Upper lobe of right lung (tissue), 1 donor: Measurements from ENCODE around the gene DLST. TPM values are rescaled to one million over a fixed set of nuclear protein-coding genes. Genes with fewer than 3 reads are reported as not detected.

Experiments used
- ATAC-seq: fragments of 200-7000 bp; cut with Tn5 transposase; one replicate; pipeline ENCODE4 v1.9.1; 2020; ENCODE audit warnings: mild to moderate bottlenecking, moderate library complexity
- DNase-seq: peaks from one replicate; pipeline ENCODE4 v3.0.0-alpha.2; 2020
- H3K27ac ChIP-seq: fragments of 200-600 bp; one replicate; pipeline ENCODE4 v1.8.0; 2022
- H3K27me3 ChIP-seq: fragments of 200-600 bp; one replicate; pipeline ENCODE4 v1.8.0; 2022; ENCODE audit warnings: mild to moderate bottlenecking
- H3K36me3 ChIP-seq: fragments of 200-600 bp; one replicate; pipeline ENCODE4 v1.8.0; 2022
- H3K4me1 ChIP-seq: fragments of 200-600 bp; one replicate; pipeline ENCODE4 v1.8.0; 2022
- H3K4me3 ChIP-seq: fragments of 200-600 bp; one replicate; pipeline ENCODE4 v1.8.0; 2022; ENCODE audit warnings: mild to moderate bottlenecking
- H3K9me3 ChIP-seq: fragments of 200-600 bp; one replicate; pipeline ENCODE4 v1.8.0; 2022
- intact Hi-C: fragments of 100-400 bp; cut with DNase I; formaldehyde crosslinking; loops from one replicate; pipeline ENCODE4 v1.11.0; 2022
- total RNA-seq: library from RNA; stranded (reverse); fragmentation: NEBNext Ultra II Directional; extraction: Animal tissue kit (Norgen Biotek cat#: 25700); gene quantifications from one replicate; pipeline ENCODE4 v1.2.1, GENCODE V29; 2021
- TF ChIP-seq, protein P1 (sequence below): fragments of 200-600 bp; IDR thresholded peaks from one replicate; pipeline ENCODE4 v1.8.0; 2022; ENCODE audit warnings: antibody characterized with exemption
- donor health status: DM: no; HTN: yes; CAD: no; lungs with severe emphysema.

Gene DLST
- total RNA-seq, 1 donor from 2014 or later: 90.1 TPM

DNA sequence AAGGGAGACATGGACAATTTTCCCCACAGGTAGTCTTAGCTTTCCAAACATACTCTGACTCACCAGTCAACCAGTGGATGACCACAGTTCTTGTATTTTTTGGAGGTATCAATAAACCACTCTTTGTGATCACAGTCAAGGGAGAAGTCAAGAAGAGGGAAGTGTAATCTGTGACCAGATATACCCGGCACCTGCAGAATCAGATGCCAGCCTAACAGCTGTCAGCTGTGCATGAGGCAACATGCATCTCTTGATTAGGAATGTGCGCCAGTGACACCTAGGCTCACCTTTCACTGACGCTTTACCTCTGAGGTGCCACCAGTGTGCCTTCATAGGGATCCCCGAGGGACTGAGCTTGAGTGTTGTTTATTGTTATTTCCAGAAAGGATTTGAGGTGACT, 25.8 kb upstream of the DLST start:
- no peak overlapping the region for H3K27ac ChIP-seq
- no peaks in the 10 kb centered on the region for H3K36me3 ChIP-seq
- ATAC-seq (no peak), DNase-seq (no peak)
- intact Hi-C loops: no loop called here
- no peak overlapping the region for H3K4me3 ChIP-seq
- TF ChIP-seq, protein P1, sequence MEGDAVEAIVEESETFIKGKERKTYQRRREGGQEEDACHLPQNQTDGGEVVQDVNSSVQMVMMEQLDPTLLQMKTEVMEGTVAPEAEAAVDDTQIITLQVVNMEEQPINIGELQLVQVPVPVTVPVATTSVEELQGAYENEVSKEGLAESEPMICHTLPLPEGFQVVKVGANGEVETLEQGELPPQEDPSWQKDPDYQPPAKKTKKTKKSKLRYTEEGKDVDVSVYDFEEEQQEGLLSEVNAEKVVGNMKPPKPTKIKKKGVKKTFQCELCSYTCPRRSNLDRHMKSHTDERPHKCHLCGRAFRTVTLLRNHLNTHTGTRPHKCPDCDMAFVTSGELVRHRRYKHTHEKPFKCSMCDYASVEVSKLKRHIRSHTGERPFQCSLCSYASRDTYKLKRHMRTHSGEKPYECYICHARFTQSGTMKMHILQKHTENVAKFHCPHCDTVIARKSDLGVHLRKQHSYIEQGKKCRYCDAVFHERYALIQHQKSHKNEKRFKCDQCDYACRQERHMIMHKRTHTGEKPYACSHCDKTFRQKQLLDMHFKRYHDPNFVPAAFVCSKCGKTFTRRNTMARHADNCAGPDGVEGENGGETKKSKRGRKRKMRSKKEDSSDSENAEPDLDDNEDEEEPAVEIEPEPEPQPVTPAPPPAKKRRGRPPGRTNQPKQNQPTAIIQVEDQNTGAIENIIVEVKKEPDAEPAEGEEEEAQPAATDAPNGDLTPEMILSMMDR: no peak
- no peaks in the 10 kb centered on the region for H3K27me3 ChIP-seq
- peaks cover 18% of the 10 kb centered on the region for H3K4me1 ChIP-seq
- H3K9me3 ChIP-seq: no peaks in the 10 kb centered on the region

DNA sequence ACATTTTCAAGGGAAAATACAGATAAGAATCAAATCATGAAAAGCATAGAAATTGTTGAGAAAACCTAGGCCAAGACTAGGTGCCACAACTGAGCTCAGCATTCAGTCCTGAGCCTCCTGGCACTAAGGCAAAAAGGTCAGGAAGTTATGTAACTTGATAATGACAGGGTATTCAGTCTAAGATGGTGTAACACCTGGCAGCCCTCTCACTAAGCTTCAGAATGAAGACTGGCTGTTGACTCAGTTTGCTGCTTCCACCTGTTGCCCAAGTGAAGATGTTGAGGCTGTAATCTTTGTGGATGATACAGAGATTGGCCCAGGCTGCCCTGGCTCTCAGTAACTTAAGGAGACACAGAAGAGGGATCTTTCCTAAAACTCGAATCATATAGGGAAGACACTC, 25.4 kb upstream of the DLST start:
- intact Hi-C loops: no loop called here
- TF ChIP-seq, protein P1: no peak
- no peak for ATAC-seq
- no peak overlapping the region for H3K27ac ChIP-seq
- peaks cover 18% of the 10 kb centered on the region for H3K4me1 ChIP-seq
- no peaks in the 10 kb centered on the region for H3K9me3 ChIP-seq
- H3K36me3 ChIP-seq: no peaks in the 10 kb centered on the region
- no peak for DNase-seq
- no peaks in the 10 kb centered on the region for H3K27me3 ChIP-seq
- no peak overlapping the region for H3K4me3 ChIP-seq

DNA sequence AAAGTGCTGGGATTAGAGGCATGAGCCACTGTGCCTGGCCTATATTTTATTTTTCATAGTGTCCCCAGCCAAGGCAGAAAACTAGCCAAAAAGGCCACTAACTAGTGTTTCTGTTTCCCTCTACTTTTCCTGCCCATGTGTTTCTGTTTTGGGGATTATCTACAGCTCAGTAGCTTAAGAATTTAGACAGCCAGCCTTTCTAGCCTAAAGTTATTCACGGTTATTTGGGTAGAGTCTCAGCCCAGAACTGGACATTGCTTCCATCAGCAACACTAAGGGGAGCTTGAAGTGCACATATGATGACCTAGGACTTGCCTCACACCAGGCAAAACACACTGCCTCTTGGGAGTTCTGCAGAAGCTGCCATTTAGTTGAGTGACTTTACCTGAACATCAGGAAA, 23.7 kb upstream of the DLST start:
- intact Hi-C loops: no loop called here
- Histone ChIP-seq H3K27me3 (no peaks in the 10 kb centered on the region), H3K36me3 (no peaks in the 10 kb centered on the region), H3K9me3 (no peaks in the 10 kb centered on the region), H3K4me3 (no peak overlapping the region), H3K4me1 (peaks cover 16% of the 10 kb centered on the region), H3K27ac (no peak overlapping the region)
- ATAC-seq (no peak), DNase-seq (no peak)
- TF ChIP-seq, protein P1: no peak

DNA sequence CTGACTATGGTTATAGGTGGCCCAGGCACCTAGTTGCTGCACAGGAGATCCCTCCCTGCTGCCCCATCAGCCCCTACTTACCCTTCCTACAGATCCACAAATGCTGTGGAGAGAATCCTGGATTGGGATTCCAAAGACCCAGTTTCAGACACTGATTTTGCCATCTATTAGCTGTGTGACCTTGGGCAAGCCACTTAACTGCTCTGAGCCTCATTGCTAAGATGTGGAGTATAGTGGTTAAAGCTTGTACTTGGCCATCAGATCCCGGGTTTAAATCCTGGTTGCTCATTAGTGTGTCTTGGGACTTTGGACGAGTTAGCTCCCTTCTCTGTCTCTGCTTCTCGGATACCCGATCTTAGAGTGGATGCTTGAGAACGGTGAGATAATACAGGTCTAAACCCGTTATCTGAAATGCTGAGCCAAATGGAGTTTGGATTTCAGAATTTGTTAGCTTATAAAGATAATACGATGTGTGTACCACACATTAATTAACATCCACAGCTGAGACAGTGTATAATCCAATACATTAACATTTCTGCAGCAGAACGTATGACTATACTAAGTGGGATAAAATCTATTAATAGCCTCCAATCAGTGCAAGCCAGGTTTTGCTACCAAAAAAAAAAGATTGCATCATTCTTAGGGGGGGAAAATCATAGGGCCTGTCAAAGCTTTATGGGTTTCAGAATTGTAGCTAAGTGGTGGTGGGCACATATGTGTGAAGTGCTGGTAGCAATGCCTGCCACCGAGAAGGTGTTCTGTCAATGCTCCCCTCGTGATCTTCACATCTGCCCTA, 21.8 kb upstream of the DLST start:
- H3K27me3 ChIP-seq: no peaks in the 10 kb centered on the region
- intact Hi-C loops: no loop called here
- H3K9me3 ChIP-seq: no peaks in the 10 kb centered on the region
- DNase-seq: no peak
- no peak for ATAC-seq
- no peak overlapping the region for H3K27ac ChIP-seq
- TF ChIP-seq, protein P1: no peak
- no peak overlapping the region for H3K4me3 ChIP-seq
- H3K36me3 ChIP-seq: no peaks in the 10 kb centered on the region
- no peaks in the 10 kb centered on the region for H3K4me1 ChIP-seq

DNA sequence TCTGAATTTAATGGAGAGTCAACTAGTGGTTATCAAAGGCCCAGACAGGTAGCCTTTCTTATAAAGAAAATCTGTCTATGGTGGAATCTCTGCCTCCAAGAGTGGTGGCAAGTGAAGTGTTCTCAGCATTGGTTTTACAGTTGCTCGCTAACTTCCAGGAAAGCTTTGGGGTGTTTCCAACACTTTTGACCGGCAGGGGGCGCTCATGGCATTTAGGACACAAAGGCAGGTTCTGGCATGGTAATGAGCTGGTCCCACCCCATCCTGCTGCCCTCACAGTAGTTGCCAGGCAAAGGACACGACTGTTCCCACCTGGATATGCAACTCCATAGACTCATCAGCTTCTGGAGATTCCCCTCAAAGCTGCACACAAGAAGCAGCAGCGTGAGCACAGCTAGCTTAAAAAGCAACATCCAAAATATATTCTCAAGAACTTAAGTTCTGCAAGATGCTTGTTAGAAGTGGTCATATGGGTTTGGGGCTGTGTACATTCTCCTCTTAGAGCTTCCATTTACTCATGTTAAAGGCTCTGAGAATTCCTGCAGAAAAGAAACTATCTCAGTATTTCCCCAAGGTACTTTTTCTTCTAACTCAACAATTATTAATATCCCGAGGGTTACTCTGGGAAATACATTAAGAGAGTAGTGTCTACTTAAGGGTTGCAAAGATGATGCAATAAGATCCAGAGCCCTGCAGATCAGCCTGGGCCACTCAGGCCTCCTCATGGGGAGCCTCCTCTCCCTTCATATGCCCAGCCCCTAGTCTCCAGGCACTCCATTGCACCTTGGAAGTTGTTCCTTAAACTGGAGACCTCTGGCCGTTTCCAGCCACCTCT, 20.6 kb upstream of the DLST start:
- no peak overlapping the region for H3K27ac ChIP-seq
- H3K36me3 ChIP-seq: no peaks in the 10 kb centered on the region
- no peaks in the 10 kb centered on the region for H3K4me1 ChIP-seq
- no peaks in the 10 kb centered on the region for H3K9me3 ChIP-seq
- H3K27me3 ChIP-seq: no peaks in the 10 kb centered on the region
- intact Hi-C loops: no loop called here
- peak; percentile 85 for ATAC-seq
- peak; percentile 93 for DNase-seq
- TF ChIP-seq, protein P1: peak; percentile 90
- no peak overlapping the region for H3K4me3 ChIP-seq
